ENCODE results near the gene ALDH9A1. TPM values are rescaled to one million over a fixed set of nuclear protein-coding genes. Genes with fewer than 3 reads are reported as not detected.

Gene ALDH9A1
- total and polyA plus RNA-seq, 4 donors = 32.8 to 76.3 (median 51.1) TPM

- Histone ChIP-seq H3K9me3 (ENCODE audit: control insufficient read depth in 4 of 4, insufficient read depth in 3 of 4, low read length in 3 of 4) (no peaks in the 10 kb centered on the region), H3K27ac (ENCODE audit: low read depth in 1 of 2, low read length in 1 of 2) (no peak overlapping the region), H3K36me3 (ENCODE audit: control insufficient read depth in 4 of 4, insufficient read depth in 4 of 4, low read length in 4 of 4) (peaks cover 10 to 38% (median 25%) of the 10 kb centered on the region in 4 donors), H3K9ac (ENCODE audit: insufficient read depth in 1 of 2, low read length in 2 of 2) (no peak overlapping the region), H3K4me1 (ENCODE audit: control insufficient read depth in 5 of 5, insufficient read depth in 5 of 5, low read length in 5 of 5) (peaks cover 0 to 1% (median 0%) of the 10 kb centered on the region in 5 donors), H3K4me3 (no peak overlapping the region), H3K27me3 (ENCODE audit: control insufficient read depth in 3 of 3, insufficient read depth in 3 of 3, low read length in 2 of 3) (no peaks in the 10 kb centered on the region)
- 73 to 86% methylated on average over 8 of the region's 8 CpGs for WGBS, 2 donors
- ATAC-seq (ENCODE audit: insufficient read depth, low FRiP score) (no peak), DNase-seq (no peak)
- no peak for TF ChIP-seq CTCF (IDR thresholded peaks at IDR 0.05; ENCODE audit: control extremely low read depth, extremely low read depth)
Observed at GRCh38 chr1:165674599-165674998, 23.8 kb downstream of the ALDH9A1 start.

DNA sequence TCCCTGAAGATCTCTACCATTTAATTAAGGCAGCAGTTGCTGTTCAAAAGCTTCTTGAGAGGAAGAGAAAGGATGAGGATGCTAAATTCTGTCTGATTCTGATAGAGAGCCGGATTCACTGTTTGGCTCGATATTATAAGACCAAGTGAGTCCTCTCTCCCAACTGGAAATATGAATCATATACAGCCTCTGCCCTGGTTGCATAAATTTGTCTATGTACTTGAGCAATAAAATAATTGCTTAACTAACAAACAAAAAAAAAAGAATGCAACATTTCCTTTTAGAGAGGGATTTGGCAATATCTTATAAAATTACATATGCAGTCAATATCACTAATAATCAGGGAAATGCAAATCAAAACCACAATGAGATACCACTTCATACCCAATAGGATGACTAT is 26.8 kb downstream of the ALDH9A1 start:
- Histone ChIP-seq H3K9me3 (ENCODE audit: control insufficient read depth in 4 of 4, insufficient read depth in 3 of 4, low read length in 3 of 4) (no peaks in the 10 kb centered on the region), H3K27me3 (ENCODE audit: control insufficient read depth in 3 of 3, insufficient read depth in 3 of 3, low read length in 2 of 3) (no peaks in the 10 kb centered on the region), H3K4me1 (ENCODE audit: control insufficient read depth in 5 of 5, insufficient read depth in 5 of 5, low read length in 5 of 5) (peaks cover 0 to 1% (median 0%) of the 10 kb centered on the region in 5 donors), H3K4me3 (no peak overlapping the region), H3K27ac (ENCODE audit: low read depth in 1 of 2, low read length in 1 of 2) (no peak overlapping the region), H3K9ac (ENCODE audit: insufficient read depth in 1 of 2, low read length in 2 of 2) (no peak overlapping the region), H3K36me3 (ENCODE audit: control insufficient read depth in 4 of 4, insufficient read depth in 4 of 4, low read length in 4 of 4) (peaks cover 11 to 45% (median 33%) of the 10 kb centered on the region in 4 donors)
- 70 to 86% methylated on average over 2 of the region's 2 CpGs for WGBS, 2 donors
- TF ChIP-seq CTCF (IDR thresholded peaks at IDR 0.05; ENCODE audit: control extremely low read depth, extremely low read depth) = no peak
- ATAC-seq (ENCODE audit: insufficient read depth, low FRiP score) = no peak
- DNase-seq = no peak

DNA sequence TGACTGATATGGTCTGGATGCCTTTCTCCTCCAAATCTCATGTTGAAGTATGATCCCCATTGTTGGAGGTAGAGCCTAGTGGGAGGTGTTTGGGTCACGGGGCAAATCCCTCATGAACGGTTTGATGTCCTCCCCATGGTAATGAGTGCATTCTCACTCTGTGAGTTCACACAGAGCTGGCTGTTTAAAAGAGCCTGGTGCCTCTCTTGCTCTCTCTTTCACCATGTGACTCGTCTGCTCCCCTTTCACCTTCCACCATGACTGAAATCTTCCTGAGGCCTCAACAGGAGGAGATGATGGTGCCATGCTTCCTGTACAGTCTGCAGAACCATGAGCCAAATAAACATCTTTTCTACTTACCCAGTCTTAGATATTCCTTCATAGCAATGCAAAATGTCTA is 30.2 kb downstream of the ALDH9A1 start:
- H3K9me3 ChIP-seq (ENCODE audit: control insufficient read depth in 4 of 4, insufficient read depth in 3 of 4, low read length in 3 of 4) = no peaks in the 10 kb centered on the region
- TF ChIP-seq CTCF (IDR thresholded peaks at IDR 0.05; ENCODE audit: control extremely low read depth, extremely low read depth) = no peak
- 93 to 95% methylated on average over 3 of the region's 3 CpGs for WGBS, 2 donors
- no peak overlapping the region for H3K27ac ChIP-seq (ENCODE audit: low read depth in 1 of 2, low read length in 1 of 2)
- ATAC-seq (ENCODE audit: insufficient read depth, low FRiP score) (no peak), DNase-seq (no peak)
- H3K27me3 ChIP-seq (ENCODE audit: control insufficient read depth in 3 of 3, insufficient read depth in 3 of 3, low read length in 2 of 3) = no peaks in the 10 kb centered on the region
- no peak overlapping the region for H3K9ac ChIP-seq (ENCODE audit: insufficient read depth in 1 of 2, low read length in 2 of 2)
- H3K4me1 ChIP-seq (ENCODE audit: control insufficient read depth in 5 of 5, insufficient read depth in 5 of 5, low read length in 5 of 5) = peaks cover 0 to 1% (median 0%) of the 10 kb centered on the region in 5 donors
- peaks cover 17 to 56% (median 41%) of the 10 kb centered on the region in 4 donors for H3K36me3 ChIP-seq (ENCODE audit: control insufficient read depth in 4 of 4, insufficient read depth in 4 of 4, low read length in 4 of 4)
- H3K4me3 ChIP-seq = no peak overlapping the region

Data from lung (tissue), 12 donors.